ENCODE data around the gene BMPR1A. TPM values are rescaled to one million over a fixed set of nuclear protein-coding genes. Genes with fewer than 3 reads are reported as not detected.

Gene BMPR1A
- total RNA-seq, 1 experiment from 2014 or later: 21.4 TPM

GRCh38 chr10:86798025-86798424 lies 41.6 kb downstream of the BMPR1A start:
- no peak overlapping the region for H3K27ac Mint-ChIP-seq (ENCODE audit: unreplicated experiment)
- no peak for DNase-seq
- no peaks in the 10 kb centered on the region for H3K36me3 Mint-ChIP-seq (ENCODE audit: insufficient read depth, unreplicated experiment)
- TF ChIP-seq CTCF (IDR thresholded peaks at IDR 0.05; ENCODE audit: unreplicated experiment): no peak
- no peaks in the 10 kb centered on the region for H3K27me3 Mint-ChIP-seq (ENCODE audit: unreplicated experiment)
- intact Hi-C loops (cut with micrococcal nuclease; ENCODE audit: unreplicated experiment): loop anchor here (5.0 kb wide), 1 partner anchor 34 kb away; no protein-coding TSS in a partner anchor
- CTCF ChIA-PET: no interaction called here
- H3K9me3 Mint-ChIP-seq (ENCODE audit: low read depth, unreplicated experiment): no peaks in the 10 kb centered on the region
- no TSS peak for BruUV-seq (replicated peaks)
- H3K4me1 Mint-ChIP-seq (ENCODE audit: low read depth, unreplicated experiment): no peaks in the 10 kb centered on the region
- H3K4me3 Mint-ChIP-seq (ENCODE audit: low read depth, unreplicated experiment): no peak overlapping the region

- Mint-ChIP-seq H3K27ac (ENCODE audit: unreplicated experiment) (no peak overlapping the region), H3K27me3 (ENCODE audit: unreplicated experiment) (no peaks in the 10 kb centered on the region), H3K4me3 (ENCODE audit: low read depth, unreplicated experiment) (no peak overlapping the region), H3K4me1 (ENCODE audit: low read depth, unreplicated experiment) (no peaks in the 10 kb centered on the region), H3K36me3 (ENCODE audit: insufficient read depth, unreplicated experiment) (no peaks in the 10 kb centered on the region), H3K9me3 (ENCODE audit: low read depth, unreplicated experiment) (no peaks in the 10 kb centered on the region)
- BruUV-seq (replicated peaks): no TSS peak
- CTCF ChIA-PET: no interaction called here
- no peak for DNase-seq
- no peak for TF ChIP-seq CTCF (IDR thresholded peaks at IDR 0.05; ENCODE audit: unreplicated experiment)
- intact Hi-C loops (cut with micrococcal nuclease; ENCODE audit: unreplicated experiment): loop anchor here (5.0 kb wide), 1 partner anchor 34 kb away; no protein-coding TSS in a partner anchor
Measured at GRCh38 chr10:86798611-86799010, 42.2 kb downstream of the BMPR1A start.

GRCh38 chr10:86799188-86799845 lies 42.9 kb downstream of the BMPR1A start:
- no peak overlapping the region for H3K27ac Mint-ChIP-seq (ENCODE audit: unreplicated experiment)
- no TSS peak for BruUV-seq (replicated peaks)
- TF ChIP-seq CTCF (IDR thresholded peaks at IDR 0.05; ENCODE audit: unreplicated experiment): no peak
- no peaks in the 10 kb centered on the region for H3K4me1 Mint-ChIP-seq (ENCODE audit: low read depth, unreplicated experiment)
- H3K4me3 Mint-ChIP-seq (ENCODE audit: low read depth, unreplicated experiment): no peak overlapping the region
- no peaks in the 10 kb centered on the region for H3K27me3 Mint-ChIP-seq (ENCODE audit: unreplicated experiment)
- CTCF ChIA-PET: no interaction called here
- H3K9me3 Mint-ChIP-seq (ENCODE audit: low read depth, unreplicated experiment): no peaks in the 10 kb centered on the region
- no peaks in the 10 kb centered on the region for H3K36me3 Mint-ChIP-seq (ENCODE audit: insufficient read depth, unreplicated experiment)
- intact Hi-C loops (cut with micrococcal nuclease; ENCODE audit: unreplicated experiment): loop anchor here (5.0 kb wide), 1 partner anchor 33 kb away; no protein-coding TSS in a partner anchor
- DNase-seq: no peak

GRCh38 chr10:86801995-86802394 lies 45.6 kb downstream of the BMPR1A start:
- no peak for DNase-seq
- H3K9me3 Mint-ChIP-seq (ENCODE audit: low read depth, unreplicated experiment): no peaks in the 10 kb centered on the region
- TF ChIP-seq CTCF (IDR thresholded peaks at IDR 0.05; ENCODE audit: unreplicated experiment): no peak
- intact Hi-C loops (cut with micrococcal nuclease; ENCODE audit: unreplicated experiment): no loop called here
- no peak overlapping the region for H3K4me3 Mint-ChIP-seq (ENCODE audit: low read depth, unreplicated experiment)
- no TSS peak for BruUV-seq (replicated peaks)
- no peaks in the 10 kb centered on the region for H3K4me1 Mint-ChIP-seq (ENCODE audit: low read depth, unreplicated experiment)
- CTCF ChIA-PET: no interaction called here
- no peak overlapping the region for H3K27ac Mint-ChIP-seq (ENCODE audit: unreplicated experiment)
- H3K27me3 Mint-ChIP-seq (ENCODE audit: unreplicated experiment): no peaks in the 10 kb centered on the region
- H3K36me3 Mint-ChIP-seq (ENCODE audit: insufficient read depth, unreplicated experiment): no peaks in the 10 kb centered on the region

All from Calu3 (cell line).